Spleen (tissue), 11 donors: Measurements from ENCODE around the gene ZDHHC9. TPM values are rescaled to one million over a fixed set of nuclear protein-coding genes. Genes with fewer than 3 reads are reported as not detected.

ENCODE experiments used
- DNase-seq: peaks from one replicate; pipeline ENCODE4 v3.0.0-alpha.2; 2020
- H3K27ac ChIP-seq, 8 donors: fragments of 200-600 bp; sonication (generic) in 7 of 8; 1 replicate in 4 of 8; 2 replicates in 4 of 8; pipeline versions ENCODE4 v1.5.0 to v1.8.0; 2016 to 2021; ENCODE audit warnings: inconsistent platforms in 4 of 8, mild to moderate bottlenecking in 4 of 8, moderate library complexity in 1 of 8
- H3K27me3 ChIP-seq, 7 donors: fragments of 200-600 bp; sonication (generic) in 6 of 7; replicated peaks in 1 of 7; 1 replicate in 4 of 7; 2 replicates in 3 of 7; pipeline versions ENCODE4 v1.5.0 to v1.8.0; 2016 to 2021; ENCODE audit warnings: inconsistent platforms in 3 of 7, mild to moderate bottlenecking in 1 of 7
- H3K36me3 ChIP-seq, 6 donors: fragments of 200-600 bp; sonication (generic) in 5 of 6; 1 replicate in 4 of 6; 2 replicates in 2 of 6; pipeline versions ENCODE4 v1.5.0 to v1.8.0; 2016 to 2021; ENCODE audit warnings: inconsistent platforms in 2 of 6
- H3K4me1 ChIP-seq, 6 donors: fragments of 200-600 bp; sonication (generic) in 5 of 6; 1 replicate in 3 of 6; 2 replicates in 3 of 6; pipeline versions ENCODE4 v1.5.0 to v1.8.0; 2016 to 2021; ENCODE audit warnings: inconsistent platforms in 3 of 6
- H3K4me3 ChIP-seq, 8 donors: fragments of 200-600 bp; sonication (generic) in 7 of 8; 1 replicate in 4 of 8; 2 replicates in 4 of 8; pipeline versions ENCODE4 v1.5.0 to v1.8.0; 2016 to 2021; ENCODE audit warnings: inconsistent platforms in 4 of 8, mild to moderate bottlenecking in 4 of 8, moderate library complexity in 2 of 8
- H3K9me3 ChIP-seq, 8 donors: fragments of 200-600 bp; sonication (generic) in 7 of 8; 1 replicate in 4 of 8; 2 replicates in 4 of 8; pipeline versions ENCODE4 v1.5.0 to v1.8.0; 2016 to 2021; ENCODE audit warnings: inconsistent platforms in 4 of 8
- CTCF ChIP-seq, 11 experiments: fragments of 200-600 bp in 7 of 11; fragments of 450-650 bp in 4 of 11; sonication (generic) in 4 of 11; IDR thresholded peaks in 8 of 11; conservative IDR thresholded peaks in 3 of 11; 1 replicate in 7 of 11; 2 replicates in 4 of 11; pipeline versions ENCODE4 v1.4.0 to v1.8.0; 2016 to 2021; ENCODE audit warnings: antibody characterized with exemption in 11 of 11, inconsistent platforms in 4 of 11, mild to moderate bottlenecking in 1 of 11
- POLR2A ChIP-seq, 3 donors: fragments of 450-650 bp; IDR thresholded peaks; one replicate each; pipeline ENCODE4 v1.5.1; 2017; ENCODE audit warnings: antibody characterized with exemption in 3 of 3, mild to moderate bottlenecking in 1 of 3
- POLR2AphosphoS5 ChIP-seq, 3 donors: sonication (generic); formaldehyde crosslinking; IDR thresholded peaks; one replicate each; pipeline ENCODE4 v1.5.1; 2017; ENCODE audit warnings: antibody characterized with exemption in 3 of 3
- WGBS, 5 donors: extraction: QIAGEN DNeasy Blood & Tissue Kit in 3 of 5; methylation state at CpG; one replicate each; pipeline versions ENCODE4 v1.1.5 to v1.1.7; 2013 to 2018; 5-methylcytosine and 5-hydroxymethylcytosine counted together
- intact Hi-C: fragments of 100-400 bp; cut with DNase I; formaldehyde crosslinking; loops from one replicate; pipeline ENCODE4 v1.15.0; 2023; ENCODE audit warnings: low total_unique reads
- polyA plus RNA-seq, 3 donors: library from polyadenylated mRNA; stranded (reverse); fragments of 200-250 nt; gene quantifications; one replicate each; pipeline ENCODE4 v1.2.1, GENCODE V29; 2013
- total RNA-seq, 7 donors: library from RNA; depleted of rRNA in 3 of 7; stranded (reverse); fragments of >200 nt in 3 of 7; fragmentation: NEBNext Ultra II Directional in 4 of 7; extraction: Animal tissue kit (Norgen Biotek cat#: 25700) in 4 of 7; gene quantifications; one replicate each; pipeline versions ENCODE4 v1.1.0 to v1.2.1, GENCODE V29; 2016 to 2021
- donor health status: healthy with polysubstance abuse.
- donor health status: DM: no; HTN: no; CAD: no; lungs with moderate emphysema.
- donor health status: DM: no; HTN: no; CAD: no.
- donor health status: Bipolar disorder and iron deficiency.
- donor health status: healthy.
- donor health status: DM: no; HTN: no; CAD: no.
- donor health status: DM: yes; HTN: yes; CAD: no.

The ZDHHC9 gene
- total and polyA plus RNA-seq, 10 donors = 1.2 to 9.2 (median 5.2) TPM

GRCh38 chrX:129798888-129799287 is 44.8 kb downstream of the ZDHHC9 start:
- no peaks in the 10 kb centered on the region for H3K9me3 ChIP-seq
- WGBS, 5 donors = 75 to 92% (median 80%) methylated on average over 2 to 5 of the region's 5 CpGs
- H3K27me3 ChIP-seq = no peaks in the 10 kb centered on the region
- intact Hi-C loops = no loop called here
- H3K4me1 ChIP-seq = no peaks in the 10 kb centered on the region
- H3K4me3 ChIP-seq = no peak overlapping the region
- no peak for DNase-seq
- peak in 1 of 3 donors; percentile 30 for TF ChIP-seq POLR2AphosphoS5 (IDR thresholded peaks at IDR 0.05)
- TF ChIP-seq POLR2A (IDR thresholded peaks at IDR 0.05) = no peak
- no peak for TF ChIP-seq CTCF (IDR thresholded peaks at IDR 0.05 in 8 of 11, conservative IDR thresholded peaks at IDR 0.05 in 3 of 11)
- peak overlapping the region in 1 of 8 donors; percentile 6 for H3K27ac ChIP-seq
- H3K36me3 ChIP-seq = peaks cover 0 to 52% (median 18%) of the 10 kb centered on the region in 6 donors

- DNase-seq = no peak
- H3K36me3 ChIP-seq = peaks cover 0 to 57% (median 21%) of the 10 kb centered on the region in 6 donors
- no peaks in the 10 kb centered on the region for H3K27me3 ChIP-seq
- no peak overlapping the region for H3K4me3 ChIP-seq
- whole genome bisulfite sequencing, 5 donors = 79 to 98% (median 96%) methylated on average over 3 of the region's 3 CpGs
- peak overlapping the region in 1 of 8 donors; percentile 6 for H3K27ac ChIP-seq
- H3K4me1 ChIP-seq = no peaks in the 10 kb centered on the region
- TF ChIP-seq POLR2A (IDR thresholded peaks at IDR 0.05) (no peak), CTCF (IDR thresholded peaks at IDR 0.05 in 8 of 11, conservative IDR thresholded peaks at IDR 0.05 in 3 of 11) (no peak)
- no peaks in the 10 kb centered on the region for H3K9me3 ChIP-seq
- intact Hi-C loops = no loop called here
Observed at GRCh38 chrX:129798456-129798855, 45.2 kb downstream of the ZDHHC9 start.

GRCh38 chrX:129797251-129797906 is 46.3 kb downstream of the ZDHHC9 start:
- intact Hi-C loops = no loop called here
- TF ChIP-seq POLR2AphosphoS5 (IDR thresholded peaks at IDR 0.05) (peak in 2 of 3 donors; percentile 50 to 55), CTCF (IDR thresholded peaks at IDR 0.05 in 8 of 11, conservative IDR thresholded peaks at IDR 0.05 in 3 of 11) (no peak), POLR2A (IDR thresholded peaks at IDR 0.05) (no peak)

GRCh38 chrX:129795584-129795983 is 48.1 kb downstream of the ZDHHC9 start:
- H3K27me3 ChIP-seq = no peaks in the 10 kb centered on the region
- peak overlapping the region in 1 of 8 donors; percentile 32 for H3K27ac ChIP-seq
- H3K9me3 ChIP-seq = no peaks in the 10 kb centered on the region
- WGBS, 5 donors = 40 to 100% (median 87%) methylated on average over 1 of the region's 1 CpG
- no peak for TF ChIP-seq CTCF (IDR thresholded peaks at IDR 0.05 in 8 of 11, conservative IDR thresholded peaks at IDR 0.05 in 3 of 11)
- no peak for TF ChIP-seq POLR2AphosphoS5 (IDR thresholded peaks at IDR 0.05)
- no peak for TF ChIP-seq POLR2A (IDR thresholded peaks at IDR 0.05)
- peaks cover 0 to 85% (median 49%) of the 10 kb centered on the region in 6 donors for H3K36me3 ChIP-seq
- no peak for DNase-seq
- intact Hi-C loops = no loop called here
- H3K4me1 ChIP-seq = peaks cover 0 to 1% (median 0%) of the 10 kb centered on the region in 6 donors
- H3K4me3 ChIP-seq = no peak overlapping the region

More at GRCh38 chrX:129797251-129797906, 46.3 kb downstream of the ZDHHC9 start:
- H3K9me3 ChIP-seq = no peaks in the 10 kb centered on the region
- 73 to 92% (median 82%) methylated on average over 1 to 4 of the region's 4 CpGs for WGBS, 5 donors
- no peak overlapping the region for H3K4me3 ChIP-seq
- H3K27ac ChIP-seq = peak overlapping the region in 1 of 8 donors; percentile 22
- peaks cover 0 to 67% (median 32%) of the 10 kb centered on the region in 6 donors for H3K36me3 ChIP-seq
- DNase-seq = no peak
- H3K27me3 ChIP-seq = no peaks in the 10 kb centered on the region
- H3K4me1 ChIP-seq = no peaks in the 10 kb centered on the region
